IMR-90 (cell line): ENCODE measurements around the gene XKR7. TPM values are rescaled to one million over a fixed set of nuclear protein-coding genes. Genes with fewer than 3 reads are reported as not detected.

ENCODE experiments used
- ATAC-seq: fragments of 200-7000 bp; cut with Tn5 transposase; 2 replicates; pipeline ENCODE4 v1.9.1; 2020; ENCODE audit warnings: low read depth, mild to moderate bottlenecking, moderate library complexity
- BruUV-seq: library from RNA; stranded (reverse); fragments of 400-500 nt; replicated peaks from 2 replicates; lab custom pipeline; 2021; lab: Mats Ljungman, UMichigan
- CTCF ChIA-PET: fragments of 300-600 bp; formaldehyde crosslinking; extraction: SDS; loops from one replicate; lab custom pipeline; 2021; ENCODE audit warnings: antibody characterized with exemption; lab: Yijun Ruan, JAX
- POLR2A ChIA-PET: fragments of 300-600 bp; sonication (Branson Sonifier 250); formaldehyde crosslinking; loops from one replicate; lab custom pipeline; 2022; ENCODE audit warnings: antibody characterized with exemption; ENCODE audit not compliant: unreplicated experiment; lab: Charles Lee
- DNase-seq: peaks from one replicate; pipeline ENCODE4 v3.0.0; 2013
- H2AFZ ChIP-seq: replicated peaks from 2 replicates; pipeline ENCODE3; 2013; ENCODE audit warnings: low read length, mild to moderate bottlenecking; ENCODE audit not compliant: poor library complexity
- H2AK5ac ChIP-seq: 2 replicates; pipeline ENCODE4 v1.6.1; 2013; ENCODE audit warnings: low read depth, low read length, inconsistent platforms
- H2AK9ac ChIP-seq: replicated peaks from 2 replicates; pipeline ENCODE3; 2013; ENCODE audit warnings: mild to moderate bottlenecking, low read depth, low read length, moderate library complexity; ENCODE audit not compliant: poor library complexity
- H2BK120ac ChIP-seq: 2 replicates; pipeline ENCODE4 v1.6.1; 2013; ENCODE audit warnings: low read depth, low read length, inconsistent platforms
- H2BK15ac ChIP-seq: 3 replicates; pipeline ENCODE4 v1.6.1; 2013; ENCODE audit warnings: low read depth, low read length, inconsistent platforms
- H2BK20ac ChIP-seq: 2 replicates; pipeline ENCODE4 v1.6.1; 2013; ENCODE audit warnings: low read depth, mild to moderate bottlenecking, inconsistent platforms, low read length, moderate library complexity
- H2BK5ac ChIP-seq: 2 replicates; pipeline ENCODE4 v1.6.1; 2013; ENCODE audit warnings: mild to moderate bottlenecking, low read depth, low read length, inconsistent platforms; ENCODE audit not compliant: poor library complexity, severe bottlenecking
- H3K14ac ChIP-seq: replicated peaks from 2 replicates; pipeline ENCODE4 v1.6.1; 2013; ENCODE audit warnings: low read depth, low read length, inconsistent platforms
- H3K18ac ChIP-seq: 2 replicates; pipeline ENCODE4 v1.6.1; 2013; ENCODE audit warnings: low read depth, low read length, control low read depth
- H3K23ac ChIP-seq: 2 replicates; pipeline ENCODE4 v1.6.1; 2013; ENCODE audit warnings: low read depth, low read length, inconsistent platforms
- H3K27ac ChIP-seq: 2 replicates; pipeline ENCODE4 v1.5.1; 2013; ENCODE audit warnings: mild to moderate bottlenecking, control low read depth, low read length; ENCODE audit not compliant: insufficient read depth
- H3K27me3 ChIP-seq: 2 replicates; pipeline ENCODE4 v1.6.1; 2013; ENCODE audit warnings: low read length; ENCODE audit not compliant: control insufficient read depth, insufficient read depth
- H3K36me3 ChIP-seq: 2 replicates; pipeline ENCODE4 v1.6.1; 2013; ENCODE audit warnings: low read length, mixed read lengths; ENCODE audit not compliant: control insufficient read depth, insufficient read depth
- H3K4ac ChIP-seq: 2 replicates; pipeline ENCODE4 v1.6.1; 2013; ENCODE audit warnings: low read depth, low read length, inconsistent platforms
- H3K4me1 ChIP-seq: 2 replicates; pipeline ENCODE4 v1.6.1; 2013; ENCODE audit warnings: low read length, mixed read lengths; ENCODE audit not compliant: control insufficient read depth, insufficient read depth
- H3K4me2 ChIP-seq: 2 replicates; pipeline ENCODE4 v1.6.1; 2013; ENCODE audit warnings: low read depth, mild to moderate bottlenecking, control low read depth, low read length, moderate library complexity
- H3K4me3 ChIP-seq: 2 replicates; pipeline ENCODE4 v1.5.1; 2013; ENCODE audit warnings: low read depth, mild to moderate bottlenecking, control low read depth, low read length, moderate library complexity; ENCODE audit not compliant: insufficient read depth
- H3K56ac ChIP-seq: 2 replicates; pipeline ENCODE4 v1.6.1; 2013; ENCODE audit warnings: low read length, inconsistent platforms; ENCODE audit not compliant: insufficient read depth; ENCODE audit errors: extremely low read depth
- H3K79me1 ChIP-seq, 2 experiments: 2 replicates each; pipeline ENCODE4 v1.6.1; 2013; ENCODE audit warnings: low read length in 2 of 2, inconsistent platforms in 1 of 2, low read depth in 1 of 2
- H3K9ac ChIP-seq: 2 replicates; pipeline ENCODE4 v1.6.1; 2013; ENCODE audit warnings: low read depth, low read length, control low read depth
- H3K9me1 ChIP-seq: 2 replicates; pipeline ENCODE4 v1.6.1; 2013; ENCODE audit warnings: low read length, inconsistent platforms; ENCODE audit not compliant: insufficient read depth
- H3K9me3 ChIP-seq: 2 replicates; pipeline ENCODE4 v1.6.1; 2013; ENCODE audit warnings: low read length; ENCODE audit not compliant: control insufficient read depth, insufficient read depth
- H4K20me1 ChIP-seq: 2 replicates; pipeline ENCODE4 v1.6.1; 2013; ENCODE audit warnings: low read length, inconsistent platforms; ENCODE audit not compliant: insufficient read depth
- H4K5ac ChIP-seq: 2 replicates; pipeline ENCODE4 v1.6.1; 2013; ENCODE audit warnings: mild to moderate bottlenecking, low read depth, low read length, control low read depth
- H4K8ac ChIP-seq, 2 experiments: 2 replicates each; pipeline ENCODE4 v1.6.1; 2013; ENCODE audit warnings: low read depth in 2 of 2, low read length in 2 of 2, control low read depth in 1 of 2, inconsistent platforms in 1 of 2
- H4K91ac ChIP-seq: 2 replicates; pipeline ENCODE4 v1.6.1; 2013; ENCODE audit warnings: low read depth, low read length, inconsistent platforms; ENCODE audit not compliant: insufficient read depth
- BHLHE40 ChIP-seq: fragments of 150-350 bp; IDR thresholded peaks from 2 replicates; pipeline ENCODE4 v1.6.1; 2016; ENCODE audit warnings: mild to moderate bottlenecking, low read depth, low read length
- CEBPB ChIP-seq: IDR thresholded peaks from 2 replicates; pipeline ENCODE4 v1.6.1; 2012; ENCODE audit warnings: low read depth, low read length, improper control_type of control experiment
- CHD1 ChIP-seq: IDR thresholded peaks from 2 replicates; pipeline ENCODE4 v1.6.1; 2012; ENCODE audit warnings: low read depth, low read length, improper control_type of control experiment
- CTCF ChIP-seq: conservative IDR thresholded peaks from 2 replicates; pipeline ENCODE4 v1.5.1; 2012; ENCODE audit warnings: mild to moderate bottlenecking, low read depth, low read length, improper control_type of control experiment
- ELK1 ChIP-seq: fragments of 150-350 bp; IDR thresholded peaks from 2 replicates; pipeline ENCODE4 v1.6.1; 2016; ENCODE audit warnings: low read depth, mild to moderate bottlenecking, low read length, moderate library complexity, borderline replicate concordance
- FOS ChIP-seq: fragments of 150-350 bp; IDR thresholded peaks from 2 replicates; pipeline ENCODE4 v1.6.1; 2016; ENCODE audit warnings: low read depth, low read length
- MAFK ChIP-seq: IDR thresholded peaks from 2 replicates; pipeline ENCODE4 v1.6.1; 2012; ENCODE audit warnings: low read depth, low read length, improper control_type of control experiment
- NFE2L2 ChIP-seq: fragments of 150-350 bp; IDR thresholded peaks from 2 replicates; pipeline ENCODE4 v1.6.1; 2016; ENCODE audit warnings: low read depth, mild to moderate bottlenecking, low read length
- RAD21 ChIP-seq: IDR thresholded peaks from 2 replicates; pipeline ENCODE4 v1.6.1; 2012; ENCODE audit warnings: low read length, improper control_type of control experiment
- USF2 ChIP-seq: fragments of 150-350 bp; IDR thresholded peaks from 2 replicates; pipeline ENCODE4 v1.6.1; 2017; ENCODE audit warnings: mild to moderate bottlenecking, antibody characterized with exemption, low read length, low read depth
- WGBS, 2 experiments: methylation state at CpG; one replicate each; pipeline versions ENCODE4 v1.1.5 to v1.1.7; 2013; ENCODE audit warnings: missing lambda C conversion rate in 2 of 2; ENCODE audit not compliant: insufficient read length in 1 of 2; ENCODE audit errors: extremely low coverage in 2 of 2; 5-methylcytosine and 5-hydroxymethylcytosine counted together
- dilution Hi-C: fragments of 300-500 bp; cut with HindIII; formaldehyde crosslinking; loops from one replicate; pipeline ENCODE4 v1.14.3; 2018; ENCODE audit warnings: low sequenced_read_pairs; ENCODE audit not compliant: unreplicated experiment
- in situ Hi-C: fragments of 300-500 bp; cut with MboI; formaldehyde crosslinking; loops from 3 replicates; pipeline ENCODE4 v1.14.3; 2019; ENCODE audit warnings: low sequenced_read_pairs, inconsistent platforms, mixed read lengths
- intact Hi-C: fragments of 100-400 bp; cut with micrococcal nuclease; formaldehyde crosslinking; loops from 2 replicates; pipeline ENCODE4 v1.10.0; 2022
- polyA plus RNA-seq, 3 experiments: library from polyadenylated mRNA; depleted of rRNA; stranded (reverse); fragments of >200 nt; gene quantifications; 2 replicates each; pipeline ENCODE4 v1.2.3, GENCODE V29; 2012; ENCODE audit warnings: low replicate concordance in 1 of 3
- total RNA-seq: library from RNA; depleted of rRNA; stranded (reverse); fragments of >200 nt; gene quantifications from 2 replicates; pipeline ENCODE4 v1.2.3, GENCODE V29; 2012

The XKR7 gene
- total and polyA plus RNA-seq, 2 of the 4 experiments (the other 2 are of a cell fraction), result not detected

GRCh38 chr20:32034581-32035425, 66.9 kb downstream of the XKR7 start (continued):
- TF ChIP-seq ELK1, result no peak
- TF ChIP-seq CHD1, result no peak

- WGBS, 2 experiments, result 66% methylated on average over 6 of the region's 8 CpGs; no CpG with 5 or more reads in 1 of the 2 experiments
- dilution Hi-C loops (no loop called here), in situ Hi-C loops (no loop called here), intact Hi-C loops (loop anchor here (1.0 kb wide), 1 partner anchor 57 kb away; no protein-coding TSS in a partner anchor)
- Histone ChIP-seq H3K9me3 (peaks cover 3% of the 10 kb centered on the region), H2BK15ac (no peak overlapping the region), H4K5ac (no peak overlapping the region), H3K4me1 (no peaks in the 10 kb centered on the region), H3K9ac (no peak overlapping the region), H3K27ac (no peak overlapping the region), H3K79me1 (no peaks in the 10 kb centered on the region), H3K36me3 (no peaks in the 10 kb centered on the region), H4K91ac (no peak overlapping the region), H2AK5ac (no peak overlapping the region), H3K18ac (no peak overlapping the region), H2BK120ac (no peak overlapping the region), H3K4me2 (no peak overlapping the region), H3K14ac (no peak overlapping the region), H4K8ac (no peak overlapping the region), H2BK5ac (no peak overlapping the region), H3K9me1 (no peaks in the 10 kb centered on the region), H3K23ac (no peak overlapping the region), H4K20me1 (no peaks in the 10 kb centered on the region; the same call in 1 of the 2 replicates), H2AK9ac (no peak overlapping the region), H2BK20ac (no peak overlapping the region), H3K56ac (no peak overlapping the region), H2AFZ (no peak overlapping the region), H3K4me3 (no peak overlapping the region), H3K27me3 (peaks cover 71% of the 10 kb centered on the region), H3K4ac (no peak overlapping the region)
- no TSS peak for BruUV-seq
- ChIA-PET CTCF (interaction anchor here (1.0 to 1.3 kb wide), 5 partner anchors 11 to 183 kb away, joined by 3 to 5 read pairs (median 3); no protein-coding TSS in a partner anchor), POLR2A (no interaction called here)
- DNase-seq (no peak), ATAC-seq (no peak)
- TF ChIP-seq USF2, result no peak
- no peak for TF ChIP-seq NFE2L2
- no peak for TF ChIP-seq MAFK
- TF ChIP-seq ELK1, result no peak
- no peak for TF ChIP-seq CEBPB
- TF ChIP-seq BHLHE40, result no peak
- TF ChIP-seq RAD21, result no peak
- TF ChIP-seq FOS, result no peak
- TF ChIP-seq CTCF, result no peak
These were observed 67.5 kb downstream of the XKR7 start for GRCh38 chr20:32035426-32035779.
